SK-N-MC (cell line): Measurements from ENCODE around the gene WDHD1.

Experiments used
- EZH2 ChIP-seq: fragments of 200-600 bp; sonication (generic); IDR thresholded peaks from one replicate; pipeline ENCODE4 v1.6.1; 2017; ENCODE audit warnings: antibody characterized with exemption
- FOXP2 ChIP-seq: optimal IDR thresholded peaks from 2 replicates; pipeline ENCODE3; 2011; ENCODE audit warnings: mild to moderate bottlenecking, moderate library complexity; ENCODE audit not compliant: insufficient read depth; ENCODE audit errors: extremely low read length, control extremely low read depth
- POLR2AphosphoS5 ChIP-seq: IDR thresholded peaks from 2 replicates; pipeline ENCODE4 v1.6.1; 2012; ENCODE audit warnings: mild to moderate bottlenecking, low read depth, low read length, borderline replicate concordance

- TF ChIP-seq EZH2: no peak
- peak; percentile 59; the same call in 1 of the 2 replicates for TF ChIP-seq POLR2AphosphoS5
- TF ChIP-seq FOXP2: no peak
Observed at GRCh38 chr14:55047301-55048053, 20.6 kb upstream of the WDHD1 start.
